NCI-H2081 (cell line): ENCODE results near the gene JCHAIN.
A peak's percentile ranks its signal among the peaks of the same experiment; 100 is the strongest.
"Not testable (repeated sequence)": the region's sequence is repeated elsewhere in the genome, so short reads cannot be mapped to it uniquely, and the experiment has no call there.

ENCODE experiments used
- DNase-seq, 2 experiments: peaks; one replicate each; lab custom pipeline; 2025; lab: John Stamatoyannopoulos, UW

The JCHAIN gene

GRCh38 chr4:70687821-70688794 lies 21.8 kb upstream of the JCHAIN start, which contains the start of gene UTP3:
Gene UTP3 (plus strand): TSS chr4:70688532. CDS start chr4:70688678, 146 bp downstream.
- peak; percentile 92 to 97 for DNase-seq

DNA sequence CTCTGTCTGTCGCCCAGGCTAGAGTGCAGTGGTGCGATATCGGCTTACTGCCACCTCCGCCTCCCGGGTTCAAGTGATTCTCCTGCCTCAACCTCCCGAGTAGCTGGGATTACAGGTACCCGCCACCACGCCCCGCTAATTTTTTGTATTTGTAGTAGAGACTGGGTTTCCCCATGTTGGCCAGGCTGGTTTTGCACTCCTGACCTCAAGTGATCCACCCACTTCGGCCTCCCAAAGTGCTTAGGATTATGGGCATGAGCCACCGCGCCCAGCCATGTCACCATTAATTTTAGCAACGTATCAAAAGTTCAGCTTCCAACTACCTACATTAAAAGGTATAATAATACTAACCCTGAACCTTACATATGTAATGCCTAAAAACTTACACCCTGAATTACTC lies 21.1 kb upstream of the JCHAIN start:
- DNase-seq = no peak

- DNase-seq = not testable (repeated sequence)
Observed at GRCh38 chr4:70682142-70682541, 15.8 kb upstream of the JCHAIN start.

DNA sequence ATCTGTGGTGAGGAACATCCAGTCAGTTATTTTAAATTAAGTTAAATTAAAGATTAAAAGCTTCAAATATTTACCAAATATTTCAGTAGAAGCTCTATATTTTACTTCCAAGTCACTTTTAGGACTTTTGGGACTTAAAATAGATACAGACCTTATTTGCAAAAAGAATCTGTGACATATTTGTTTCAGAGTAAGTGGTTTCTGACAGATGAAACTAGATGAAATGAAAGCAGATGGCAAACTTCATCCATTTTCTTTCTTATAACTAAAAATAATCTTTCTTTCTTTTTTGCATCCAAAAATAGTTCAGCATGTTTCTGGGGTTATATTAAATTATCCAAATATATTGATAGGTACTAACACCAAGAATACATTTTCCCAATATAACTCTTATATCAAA lies 15.4 kb upstream of the JCHAIN start:
- DNase-seq = no peak

- no peak for DNase-seq
Observed at GRCh38 chr4:70680934-70681333, 14.6 kb upstream of the JCHAIN start.

GRCh38 chr4:70678383-70678999 lies 12.2 kb upstream of the JCHAIN start:
- DNase-seq = no peak

DNA sequence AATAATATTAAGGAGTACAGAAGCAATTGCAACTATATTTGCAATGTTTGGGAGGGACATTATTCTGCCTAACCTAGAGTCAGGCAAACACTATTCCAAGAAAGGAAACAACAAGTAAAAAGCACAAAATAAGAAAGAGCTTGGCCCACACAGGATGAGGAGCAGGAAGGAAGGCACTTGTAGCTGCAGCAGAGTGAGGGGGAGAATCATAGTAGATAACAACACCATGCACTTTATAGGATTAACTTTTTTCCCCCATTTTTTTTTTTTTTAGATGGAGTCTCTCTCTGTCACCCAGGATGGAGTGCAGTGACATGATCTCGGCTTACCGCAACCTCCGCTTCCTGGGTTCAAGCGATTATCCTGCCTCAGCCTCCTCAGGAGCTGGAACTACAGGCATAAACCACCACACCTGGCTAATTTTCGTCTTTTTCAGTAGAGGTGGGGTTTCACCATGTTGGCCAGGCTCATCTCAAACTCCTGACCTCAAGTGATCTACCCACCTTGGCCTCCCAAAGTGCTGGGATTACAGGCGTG lies 10.3 kb upstream of the JCHAIN start:
- no peak for DNase-seq

- DNase-seq = no peak
Observed at GRCh38 chr4:70674731-70675130, 8.4 kb upstream of the JCHAIN start.

GRCh38 chr4:70674191-70674590 lies 7.9 kb upstream of the JCHAIN start:
- DNase-seq = no peak

- no peak for DNase-seq
Observed at GRCh38 chr4:70671091-70671490, 4.8 kb upstream of the JCHAIN start.

DNA sequence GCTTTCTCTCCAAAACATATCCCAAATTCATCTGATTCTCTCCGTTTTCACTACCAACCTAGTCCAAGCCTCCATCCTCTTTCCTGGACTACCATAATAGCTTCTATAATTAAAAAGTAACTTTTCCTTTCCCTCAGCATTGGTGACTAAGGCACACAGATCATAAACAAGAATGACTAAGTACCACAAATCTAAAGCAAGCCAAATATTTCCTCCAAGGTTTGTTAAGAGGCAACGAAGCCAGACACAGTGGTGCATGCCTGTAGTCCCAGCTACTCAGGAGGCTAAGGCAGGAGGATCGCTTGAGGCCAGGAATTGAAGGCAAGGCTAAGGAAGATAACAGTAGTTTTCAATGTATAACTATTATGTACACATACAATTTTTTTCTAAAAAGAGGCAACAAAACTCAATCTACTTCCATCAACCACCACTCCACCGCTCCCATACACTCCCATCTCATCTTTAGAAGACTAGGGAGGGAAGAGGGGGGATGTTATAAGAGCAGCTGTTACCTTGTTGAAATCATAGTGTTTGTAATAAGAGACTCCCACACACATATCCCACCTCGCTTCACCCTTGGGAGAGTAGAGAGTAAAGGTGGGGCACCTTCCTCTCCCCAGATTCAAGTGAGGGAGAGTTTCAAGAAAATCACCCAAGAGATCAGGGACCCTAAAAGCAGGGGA lies 4.2 kb upstream of the JCHAIN start:
- no peak for DNase-seq

GRCh38 chr4:70667740-70668535 lies 1.6 kb upstream of the JCHAIN start:
- DNase-seq = no peak

DNA sequence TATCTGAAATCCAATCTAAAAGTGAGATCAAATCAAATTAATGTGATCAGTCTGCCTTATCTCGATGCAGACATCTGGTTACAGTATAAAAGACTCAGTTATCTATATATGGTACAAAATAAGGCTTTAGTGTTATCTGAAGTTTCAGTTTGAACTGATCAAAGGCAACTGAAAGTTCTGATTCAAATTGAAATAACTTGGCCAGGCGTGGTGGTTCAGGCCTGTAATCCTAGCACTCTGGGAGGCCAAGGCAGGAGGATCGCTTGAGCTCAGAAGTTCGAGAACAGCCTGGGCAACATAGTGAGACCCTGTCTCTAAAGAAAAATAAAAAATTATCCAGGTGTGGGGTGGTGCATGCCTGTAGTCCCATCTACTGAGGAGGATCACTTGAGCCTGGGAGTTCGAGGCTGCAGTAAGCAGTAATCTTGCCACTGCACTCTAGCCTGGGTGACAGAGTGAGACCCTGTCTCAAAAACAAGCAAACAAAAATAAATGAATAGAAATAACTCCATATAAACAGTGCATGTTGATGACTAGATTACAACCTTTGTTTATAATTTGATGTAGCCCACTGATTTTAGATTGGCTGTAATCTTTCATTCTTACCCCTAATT lies 4.9 kb downstream of the JCHAIN start:
- not testable (repeated sequence) for DNase-seq

- no peak for DNase-seq
Observed at GRCh38 chr4:70660106-70660505, 6.2 kb downstream of the JCHAIN start.

DNA sequence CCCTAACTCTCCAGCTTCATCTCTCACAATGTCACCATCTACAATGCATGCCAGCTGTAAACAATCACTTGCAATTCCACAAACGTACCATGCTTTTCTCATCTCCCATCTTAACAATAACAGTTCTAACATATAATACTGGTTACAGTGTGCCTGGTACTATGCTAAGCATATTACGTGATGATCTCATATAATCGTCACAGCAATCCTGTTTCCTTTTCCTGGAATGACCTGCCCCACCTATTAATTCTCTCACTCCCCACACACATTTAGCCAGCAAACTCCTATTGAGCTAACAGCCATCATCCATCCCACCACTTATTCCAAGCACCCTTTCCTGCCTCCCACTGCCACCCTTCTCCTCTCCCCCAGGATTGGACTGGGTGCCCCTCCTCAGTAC lies 7.9 kb downstream of the JCHAIN start:
- DNase-seq = no peak

GRCh38 chr4:70657326-70657725 lies 9.0 kb downstream of the JCHAIN start:
- no peak for DNase-seq

- no peak for DNase-seq
Observed at GRCh38 chr4:70654605-70655011, 11.7 kb downstream of the JCHAIN start.

DNA sequence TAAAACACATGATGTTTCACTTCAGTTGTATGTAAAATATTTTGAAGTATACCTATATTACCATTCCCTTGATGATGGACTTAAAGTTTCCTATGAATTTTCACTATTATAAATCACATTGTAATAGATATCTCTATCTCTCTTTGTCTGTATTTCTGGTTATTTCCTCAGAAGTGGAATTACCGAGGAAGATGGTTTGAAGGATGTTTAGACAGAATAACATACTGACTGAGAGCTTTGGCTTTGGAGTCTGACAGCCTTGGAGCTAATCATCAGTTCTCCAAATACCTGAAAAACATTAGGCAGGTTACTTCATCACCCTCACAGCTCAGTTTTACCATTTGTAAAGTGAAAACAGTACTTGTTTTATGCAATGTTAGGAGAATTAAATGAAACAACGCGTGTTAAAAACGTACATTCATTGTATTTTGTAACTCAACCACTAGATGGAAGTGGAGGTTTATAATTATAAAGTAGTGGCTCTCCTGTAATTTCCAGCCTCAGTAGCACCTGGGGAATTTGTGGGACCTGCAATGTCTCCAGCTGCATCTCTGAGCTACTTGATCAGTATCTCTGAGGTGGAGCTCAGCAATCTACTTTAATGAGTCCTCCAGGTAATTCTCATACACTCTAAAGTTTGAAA lies 14.3 kb downstream of the JCHAIN start:
- DNase-seq = peak in 1 of 2 experiments; percentile 23

- DNase-seq = not testable (repeated sequence)
Observed at GRCh38 chr4:70650741-70651140, 15.6 kb downstream of the JCHAIN start.

- no peak for DNase-seq
Observed at GRCh38 chr4:70640192-70640591, 26.1 kb downstream of the JCHAIN start.
